ENCODE data around the gene ARID3C. TPM values are rescaled to one million over a fixed set of nuclear protein-coding genes. Genes with fewer than 3 reads are reported as not detected.

The ARID3C gene
- total RNA-seq, 2 experiments from 2014 or later = 0.25 to 0.34 TPM

GRCh38 chr9:34592895-34593601 lies 35.8 kb downstream of the ARID3C start:
- intact Hi-C loops (cut with DNase I, micrococcal nuclease) = loop anchor here (5.0 to 10.0 kb wide), 2 partner anchors 48 to 261 kb away; no protein-coding TSS in a partner anchor
- Mint-ChIP-seq H3K9me3 (no peaks in the 10 kb centered on the region), H3K36me3 (ENCODE audit: low read depth) (no peaks in the 10 kb centered on the region), H3K4me3 (peak overlapping the region; percentile 80), H3K4me1 (ENCODE audit: low read depth) (peaks cover 26% of the 10 kb centered on the region), H3K27ac (no peak overlapping the region), H3K27me3 (peaks cover 75% of the 10 kb centered on the region)
- H3K9me3 ChIP-seq (ENCODE audit: control insufficient read depth in 1 of 2, insufficient read depth in 1 of 2, low read length in 2 of 2) = peaks cover 0 to 17% of the 10 kb centered on the region in 2 experiments
- peak in 2 of 14 experiments; percentile 52 to 55 for DNase-seq
- H3K4me1 ChIP-seq (ENCODE audit: insufficient read depth, low read length) = peaks cover 30% of the 10 kb centered on the region
- peaks cover 55 to 61% of the 10 kb centered on the region in 2 experiments for H3K27me3 ChIP-seq (ENCODE audit: control insufficient read depth in 1 of 2, insufficient read depth in 2 of 2, low read length in 2 of 2)
- no peaks in the 10 kb centered on the region for H3K36me3 ChIP-seq (ENCODE audit: insufficient read depth, low read length)
- H3K4me3 ChIP-seq (ENCODE audit: low read length) = no peak overlapping the region
- CTCF ChIA-PET = interaction anchor here (2.5 kb wide), 1 partner anchor 189 kb away, joined by 11 read pairs; no protein-coding TSS in a partner anchor
- POLR2A ChIA-PET = no interaction called here
- peak; percentile 35 for ATAC-seq (ENCODE audit: poor library complexity)
- H3K27ac ChIP-seq (ENCODE audit: low read depth in 1 of 2, low read length in 2 of 2) = no peak overlapping the region
- TF ChIP-seq, protein P1, sequence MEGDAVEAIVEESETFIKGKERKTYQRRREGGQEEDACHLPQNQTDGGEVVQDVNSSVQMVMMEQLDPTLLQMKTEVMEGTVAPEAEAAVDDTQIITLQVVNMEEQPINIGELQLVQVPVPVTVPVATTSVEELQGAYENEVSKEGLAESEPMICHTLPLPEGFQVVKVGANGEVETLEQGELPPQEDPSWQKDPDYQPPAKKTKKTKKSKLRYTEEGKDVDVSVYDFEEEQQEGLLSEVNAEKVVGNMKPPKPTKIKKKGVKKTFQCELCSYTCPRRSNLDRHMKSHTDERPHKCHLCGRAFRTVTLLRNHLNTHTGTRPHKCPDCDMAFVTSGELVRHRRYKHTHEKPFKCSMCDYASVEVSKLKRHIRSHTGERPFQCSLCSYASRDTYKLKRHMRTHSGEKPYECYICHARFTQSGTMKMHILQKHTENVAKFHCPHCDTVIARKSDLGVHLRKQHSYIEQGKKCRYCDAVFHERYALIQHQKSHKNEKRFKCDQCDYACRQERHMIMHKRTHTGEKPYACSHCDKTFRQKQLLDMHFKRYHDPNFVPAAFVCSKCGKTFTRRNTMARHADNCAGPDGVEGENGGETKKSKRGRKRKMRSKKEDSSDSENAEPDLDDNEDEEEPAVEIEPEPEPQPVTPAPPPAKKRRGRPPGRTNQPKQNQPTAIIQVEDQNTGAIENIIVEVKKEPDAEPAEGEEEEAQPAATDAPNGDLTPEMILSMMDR (IDR thresholded peaks at IDR 0.05) = no peak

GRCh38 chr9:34591917-34592866 lies 36.7 kb downstream of the ARID3C start:
- ATAC-seq (ENCODE audit: poor library complexity) = no peak

More at GRCh38 chr9:34591917-34592866, 36.7 kb downstream of the ARID3C start:
- TF ChIP-seq, protein P1 (IDR thresholded peaks at IDR 0.05) = no peak
- H3K27me3 Mint-ChIP-seq = peaks cover 78% of the 10 kb centered on the region
- DNase-seq = peak in 2 of 14 experiments; percentile 31 to 39
- Histone ChIP-seq H3K27ac (ENCODE audit: low read depth in 1 of 2, low read length in 2 of 2) (no peak overlapping the region), H3K4me1 (ENCODE audit: insufficient read depth, low read length) (peaks cover 30% of the 10 kb centered on the region), H3K9me3 (ENCODE audit: control insufficient read depth in 1 of 2, insufficient read depth in 1 of 2, low read length in 2 of 2) (peaks cover 0 to 17% of the 10 kb centered on the region in 2 experiments), H3K4me3 (ENCODE audit: low read length) (peak overlapping the region; percentile 63), H3K36me3 (ENCODE audit: insufficient read depth, low read length) (no peaks in the 10 kb centered on the region), H3K27me3 (ENCODE audit: control insufficient read depth in 1 of 2, insufficient read depth in 2 of 2, low read length in 2 of 2) (peaks cover 61 to 67% of the 10 kb centered on the region in 2 experiments)
- peak overlapping the region; percentile 80 for H3K4me3 Mint-ChIP-seq
- ChIA-PET CTCF (interaction anchor here (1.1 to 2.5 kb wide), 10 partner anchors 11 to 968 kb away, joined by 3 to 11 read pairs (median 4); partner anchors contain the start of gene RPP25L), POLR2A (interaction anchor here (1.0 kb wide), 1 partner anchor 188 kb away, joined by 4 read pairs; no protein-coding TSS in a partner anchor)
- no peaks in the 10 kb centered on the region for H3K9me3 Mint-ChIP-seq
- H3K36me3 Mint-ChIP-seq (ENCODE audit: low read depth) = no peaks in the 10 kb centered on the region
- H3K27ac Mint-ChIP-seq = no peak overlapping the region
- intact Hi-C loops (cut with DNase I, micrococcal nuclease) = loop anchor here (1.0 to 10.0 kb wide), 4 partner anchors 47 to 260 kb away; no protein-coding TSS in a partner anchor
- H3K4me1 Mint-ChIP-seq (ENCODE audit: low read depth) = peaks cover 26% of the 10 kb centered on the region

All from CD4-positive, alpha-beta T cell (primary cell).